Skin of body (tissue), 2 donors: ENCODE measurements around the gene ITGA2B. TPM values are rescaled to one million over a fixed set of nuclear protein-coding genes. Genes with fewer than 3 reads are reported as not detected.
"Not testable (repeated sequence)": the region's sequence is repeated elsewhere in the genome, so short reads cannot be mapped to it uniquely, and the experiment has no call there.

Experiments
- DNase-seq: peaks from one replicate; lab custom pipeline; 2025; lab: John Stamatoyannopoulos, UW
- total RNA-seq: library from RNA; depleted of rRNA; stranded (reverse); fragments of >200 nt; gene quantifications from one replicate; pipeline ENCODE4 v1.2.3, GENCODE V29; 2014

ITGA2B gene
- total RNA-seq, 1 donor from 2014 or later: 2.4 TPM

DNA sequence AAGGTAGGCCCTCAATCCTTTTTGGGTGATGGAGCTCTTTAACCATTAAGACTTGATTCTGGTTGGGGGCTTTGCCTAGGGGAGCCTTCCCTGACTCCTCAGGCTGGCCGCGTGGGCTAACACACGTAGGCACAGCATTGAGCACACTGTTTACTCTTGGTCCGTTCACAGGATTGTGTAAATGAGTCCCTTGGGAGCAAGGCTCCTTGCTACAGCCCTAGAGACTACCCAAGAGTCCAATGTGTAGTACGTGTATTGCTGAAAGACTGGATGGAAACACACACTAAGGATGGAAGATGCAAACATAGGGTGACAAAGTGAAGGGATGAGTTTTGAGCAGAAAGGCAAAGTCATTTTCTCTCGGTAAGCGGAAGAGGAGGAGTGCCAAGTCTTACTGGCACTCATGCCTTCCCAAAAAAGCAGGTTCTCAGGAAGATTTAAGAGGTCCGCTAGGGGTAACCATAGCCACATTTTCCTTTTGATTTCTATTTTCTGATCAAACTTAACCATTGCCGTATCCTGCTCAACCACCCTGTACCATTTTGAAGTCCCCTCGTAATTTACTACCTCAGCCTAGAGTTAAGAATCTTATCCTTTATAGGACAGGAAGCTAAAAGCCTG is 911 bp upstream of the ITGA2B start:
- no peak for DNase-seq

DNA sequence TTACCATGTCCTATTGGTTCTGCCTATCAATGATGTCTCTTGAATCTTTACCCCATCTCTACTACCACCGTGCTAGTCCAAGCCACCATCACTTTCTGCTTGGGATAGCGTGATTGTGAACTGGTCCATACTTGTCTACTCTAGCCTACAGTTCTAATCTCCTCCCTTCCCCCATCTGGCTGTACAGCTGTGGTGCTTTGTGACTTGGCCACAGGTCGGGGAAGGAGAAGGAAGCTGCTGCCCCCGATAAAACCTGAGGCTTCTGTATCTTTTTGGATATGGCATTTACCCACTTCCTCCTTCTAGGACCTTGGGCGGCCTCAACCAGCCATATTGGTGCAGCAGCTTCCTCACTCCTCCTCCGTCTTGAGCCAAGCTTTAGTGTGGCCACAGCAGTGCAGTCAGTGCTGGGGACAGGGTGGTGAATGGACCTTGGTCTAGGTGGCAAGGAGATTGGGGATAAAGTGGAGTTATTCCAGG is 314 bp upstream of the ITGA2B start:
- no peak for DNase-seq

DNA sequence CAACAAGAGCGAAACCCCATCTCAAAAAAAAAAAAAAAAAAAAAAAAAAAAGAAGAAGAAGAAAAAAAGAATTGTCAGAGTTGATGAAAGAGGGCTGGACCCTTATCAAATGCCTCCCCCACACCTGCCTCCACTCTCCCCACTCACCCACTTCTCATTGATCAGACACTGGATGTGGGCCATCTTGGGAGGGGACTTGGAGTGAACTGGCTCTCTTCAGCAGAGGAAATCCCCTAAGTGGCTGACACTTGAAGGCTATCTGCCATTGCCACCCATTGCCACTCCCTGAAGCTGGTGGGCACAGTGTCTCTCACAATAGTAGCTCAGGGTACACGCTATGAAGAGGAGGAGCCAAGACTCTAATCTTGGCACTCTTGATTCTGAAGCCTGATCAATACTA is 1.6 kb downstream of the ITGA2B start:
- no peak for DNase-seq

DNA sequence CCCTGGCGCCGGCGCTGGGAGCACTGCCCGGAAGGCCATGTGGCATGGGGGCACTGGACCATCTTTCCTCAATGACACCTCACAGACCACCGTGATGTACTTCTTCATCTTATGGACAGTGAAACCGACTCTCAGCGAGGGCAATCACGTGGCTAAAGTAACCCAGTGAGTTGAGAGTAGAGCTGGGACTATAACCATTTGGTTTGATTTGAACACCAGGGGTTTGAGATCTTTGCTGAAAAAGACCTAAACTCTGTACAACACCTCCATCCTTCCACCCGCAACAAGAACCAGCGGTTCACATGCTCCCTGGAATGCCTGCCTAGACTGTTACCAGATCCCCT is 3.3 kb downstream of the ITGA2B start:
- no peak for DNase-seq

DNA sequence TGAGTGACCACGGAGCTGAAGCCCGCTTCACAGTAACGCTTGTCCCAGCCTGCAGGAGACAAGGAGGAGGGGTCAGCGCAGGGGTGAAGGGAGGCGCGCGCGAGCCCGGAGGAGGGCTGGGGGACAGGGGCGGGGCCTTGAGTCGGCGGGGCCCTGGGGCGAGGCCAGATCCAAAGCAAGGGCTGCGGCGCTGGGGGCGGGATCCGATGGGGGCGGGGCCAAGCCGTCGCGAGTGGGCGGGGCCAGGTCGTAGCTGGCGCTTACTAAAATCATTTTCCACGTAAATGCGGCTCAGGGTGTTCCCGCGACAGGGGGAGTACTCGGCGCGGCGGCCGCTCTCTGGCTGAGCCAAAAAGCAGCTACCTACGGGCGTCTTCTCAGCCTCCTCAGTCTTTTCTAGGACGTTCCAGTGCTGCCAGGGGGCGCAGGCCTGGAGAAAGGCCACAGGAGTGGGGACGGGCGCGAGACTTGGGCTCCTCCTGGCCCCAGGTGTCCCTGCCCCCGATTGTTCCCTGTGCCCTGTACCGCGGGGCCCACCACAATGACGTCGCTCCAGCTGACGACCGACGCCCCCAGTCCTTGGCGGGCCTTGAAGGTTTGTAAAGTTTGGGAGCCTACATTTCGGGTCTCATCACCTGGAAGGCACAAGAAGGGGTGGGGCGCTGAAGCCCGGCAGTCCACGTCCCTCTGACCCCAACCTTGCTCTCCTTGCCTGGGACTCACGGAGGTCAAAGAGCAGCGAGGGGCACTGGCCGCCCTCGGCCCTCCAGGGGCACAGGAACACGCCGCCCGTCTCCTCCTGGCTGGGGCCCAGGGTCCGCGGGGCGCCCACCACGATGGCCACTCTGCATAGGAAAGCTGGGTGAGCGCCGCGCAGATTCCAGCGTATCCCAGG is 3.9 kb downstream of the ITGA2B start:
- DNase-seq: peak; percentile 31

DNA sequence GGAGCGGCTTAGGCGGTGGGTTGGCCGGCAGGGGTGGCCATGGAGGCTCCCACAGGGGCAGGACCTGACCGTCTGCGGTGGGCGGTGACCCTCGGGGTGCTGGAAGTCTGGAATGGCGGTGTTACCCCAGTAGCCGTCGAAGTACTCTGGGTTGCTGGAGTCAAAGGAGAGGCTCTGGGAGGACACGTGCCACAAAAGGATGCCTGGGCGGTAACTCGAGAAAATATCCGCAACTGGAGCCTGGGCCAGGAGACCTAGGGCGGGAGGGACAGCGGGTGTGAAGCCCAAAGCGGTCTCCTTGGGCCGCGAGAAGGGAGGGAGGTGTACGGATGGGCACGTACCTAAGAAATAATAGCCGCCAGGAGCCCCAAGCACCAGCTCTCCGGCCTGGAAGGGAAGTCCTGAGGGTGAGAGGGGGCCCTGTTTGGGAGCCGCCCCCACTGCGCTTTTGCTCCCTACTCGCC is 4.6 kb downstream of the ITGA2B start:
- DNase-seq: no peak

DNA sequence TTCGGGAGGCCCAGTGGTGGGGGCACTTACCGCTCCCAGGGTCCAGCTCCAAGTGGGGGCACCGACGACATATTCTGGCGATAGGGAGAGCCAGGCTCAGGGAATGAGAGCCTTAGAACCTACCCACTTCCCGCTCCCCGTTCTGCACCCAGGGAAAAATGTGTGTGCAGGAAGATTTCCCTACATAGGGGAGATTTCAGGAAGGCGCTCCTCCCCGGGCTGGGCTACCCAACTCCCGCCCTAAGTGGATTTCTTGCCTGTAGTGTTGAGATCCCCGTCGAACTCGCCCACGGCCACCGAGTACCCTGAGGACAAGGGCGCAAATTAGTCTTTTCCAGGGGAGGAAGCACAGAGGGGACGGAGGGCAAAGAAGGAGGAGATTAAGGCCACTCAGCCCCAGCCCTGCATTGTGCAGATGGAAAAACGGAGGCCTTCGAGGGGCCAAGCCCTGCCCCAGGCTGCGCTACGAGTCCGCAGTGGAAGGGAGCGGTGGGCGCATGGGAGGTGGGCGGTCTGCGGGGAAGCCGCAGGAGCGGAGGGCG is 5.1 kb downstream of the ITGA2B start:
- no peak for DNase-seq

DNA sequence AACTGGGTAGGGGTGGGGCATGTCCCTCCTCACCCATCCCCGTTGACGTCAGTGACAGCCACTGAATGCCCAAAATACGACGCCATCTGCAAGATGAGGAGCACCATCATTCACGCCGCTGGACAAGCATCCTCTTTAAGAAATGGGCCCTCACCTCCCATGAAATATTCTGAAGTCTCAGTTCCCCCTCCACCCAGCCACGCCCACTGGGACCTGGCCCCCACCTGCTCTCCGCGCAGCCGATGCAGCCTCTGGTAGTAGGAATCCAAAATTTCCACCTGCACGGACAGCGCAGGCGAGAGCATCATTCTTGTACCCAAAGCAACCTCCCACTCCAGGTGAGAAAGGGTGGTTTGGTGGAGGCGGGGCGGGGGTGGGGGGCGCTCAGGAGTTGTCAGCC is 5.6 kb downstream of the ITGA2B start:
- DNase-seq: no peak

DNA sequence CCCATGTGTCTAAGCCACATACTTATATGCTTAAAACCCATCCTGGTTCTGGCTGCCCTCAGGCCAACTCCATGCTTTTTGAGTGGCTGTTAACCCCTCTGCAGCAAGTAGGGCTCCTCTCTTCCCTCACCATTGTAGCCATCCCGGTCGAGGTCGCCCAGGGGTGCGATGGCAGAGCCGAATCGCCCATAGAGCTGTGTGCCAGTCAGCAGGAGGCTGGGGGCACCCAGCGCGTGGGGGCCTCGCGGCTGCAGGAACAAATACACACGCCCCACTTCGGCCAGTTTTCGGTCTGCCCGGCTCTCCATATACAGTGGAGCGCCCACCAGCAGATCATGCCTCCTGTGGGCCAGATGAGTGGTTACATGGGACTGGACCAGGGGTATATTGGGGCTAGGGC is 6.1 kb downstream of the ITGA2B start:
- no peak for DNase-seq

DNA sequence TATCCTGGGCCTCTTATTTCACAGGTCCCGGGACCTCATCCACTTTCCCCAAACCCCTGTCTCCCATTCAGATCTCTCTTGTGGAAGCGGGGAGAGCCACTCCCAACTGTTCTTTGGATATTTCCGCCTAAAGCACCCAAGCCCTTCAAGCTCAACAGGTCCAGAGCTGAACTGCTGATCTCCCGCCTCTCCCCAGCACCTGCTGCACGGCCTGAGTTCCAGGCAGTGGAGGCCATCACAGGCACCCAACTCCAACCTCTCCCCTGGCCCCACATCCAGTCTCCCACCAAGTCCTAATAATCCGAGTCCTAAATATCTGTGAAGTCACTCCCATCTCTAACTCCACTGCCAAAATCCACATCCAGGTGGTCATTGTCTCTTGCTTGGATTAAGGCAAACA is 6.5 kb downstream of the ITGA2B start:
- no peak for DNase-seq

DNA sequence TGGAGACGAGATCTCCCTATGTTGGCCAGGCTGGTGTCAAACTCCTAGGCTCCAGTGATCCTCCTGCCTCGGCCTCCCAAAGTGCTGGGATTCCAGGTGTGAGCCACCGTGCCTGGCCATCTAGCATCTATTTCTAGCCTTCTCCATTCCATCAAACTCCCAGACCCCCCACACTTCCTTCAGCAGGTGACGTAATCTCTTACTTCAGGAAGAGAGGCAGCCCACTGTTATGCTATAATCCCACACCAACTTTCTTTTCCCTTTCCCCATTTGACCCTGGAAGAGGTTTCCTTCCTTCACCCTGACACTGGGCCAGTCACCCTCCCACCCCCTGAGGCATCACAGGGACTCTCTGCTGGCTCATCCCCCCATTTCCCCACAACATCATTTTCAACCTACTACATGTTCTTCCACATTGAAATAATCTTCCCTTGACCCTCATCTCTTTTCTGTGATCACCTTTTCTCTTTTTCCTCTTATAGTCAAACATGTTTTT is 7.6 kb downstream of the ITGA2B start:
- DNase-seq: no peak

DNA sequence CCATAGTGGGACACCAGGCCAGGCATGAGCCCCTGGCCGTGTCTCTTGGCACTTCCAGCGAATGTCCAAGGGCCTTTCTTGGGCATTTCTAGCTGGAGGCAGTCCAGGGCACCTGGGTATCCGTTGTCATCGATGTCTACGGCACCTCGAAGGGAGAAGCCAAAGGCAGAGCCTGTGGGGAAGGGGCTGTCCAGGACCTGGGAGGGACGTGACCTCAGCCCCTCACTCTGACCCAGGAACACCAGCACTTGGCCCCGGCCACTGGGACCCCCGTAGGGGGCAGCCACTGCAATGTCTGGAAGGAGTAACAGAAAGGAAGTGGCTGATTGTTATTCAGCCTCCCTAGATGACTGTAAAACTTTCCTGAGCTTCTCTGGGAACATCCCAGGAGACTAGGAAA is 8.7 kb downstream of the ITGA2B start:
- no peak for DNase-seq

DNA sequence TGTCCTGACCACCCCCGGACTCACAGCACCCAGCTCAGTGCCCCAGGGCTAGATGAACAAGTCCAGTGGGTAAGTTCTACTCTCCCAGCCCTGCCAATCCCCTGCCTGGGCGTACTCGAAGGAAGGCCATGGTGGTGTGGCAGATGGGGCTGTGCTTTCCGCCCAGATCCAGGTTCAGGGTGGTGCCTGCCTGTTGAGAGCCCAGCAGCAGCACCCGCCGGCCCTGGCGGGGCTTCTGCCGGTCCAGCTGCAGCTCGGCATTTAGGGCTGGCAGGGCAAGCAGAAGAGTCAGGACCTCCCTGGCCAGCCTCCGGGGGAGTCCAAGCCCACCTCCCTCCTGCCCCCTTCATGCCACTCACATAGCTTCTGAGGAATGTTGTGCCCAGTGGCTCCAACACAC is 9.6 kb downstream of the ITGA2B start:
- no peak for DNase-seq

DNA sequence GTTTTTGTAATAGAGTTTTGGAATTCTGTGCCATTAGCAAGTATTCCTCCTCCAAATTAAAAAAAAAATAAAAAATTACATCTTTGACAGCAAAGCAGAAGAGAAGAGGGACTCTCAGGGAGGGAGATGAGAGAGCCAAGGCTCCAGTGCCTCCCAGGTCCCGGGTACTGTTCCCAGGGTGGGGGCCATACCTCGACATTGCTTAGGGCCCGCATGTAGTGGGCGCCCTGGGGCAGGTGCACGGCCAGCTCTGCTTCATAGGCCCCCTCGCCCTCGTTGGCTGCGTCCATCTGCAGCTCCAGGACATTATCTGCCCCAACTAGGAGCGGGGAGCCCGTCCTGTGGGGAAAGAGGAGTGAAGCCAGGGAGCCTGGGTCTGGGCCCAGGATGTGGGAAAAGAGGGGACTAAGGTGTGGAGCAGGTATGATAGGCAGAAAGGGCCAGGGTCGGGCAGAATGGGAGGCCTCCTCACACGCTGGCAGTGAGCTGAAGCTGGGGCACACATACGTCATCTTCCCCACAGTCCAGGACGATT is 11.2 kb downstream of the ITGA2B start:
- no peak for DNase-seq

DNA sequence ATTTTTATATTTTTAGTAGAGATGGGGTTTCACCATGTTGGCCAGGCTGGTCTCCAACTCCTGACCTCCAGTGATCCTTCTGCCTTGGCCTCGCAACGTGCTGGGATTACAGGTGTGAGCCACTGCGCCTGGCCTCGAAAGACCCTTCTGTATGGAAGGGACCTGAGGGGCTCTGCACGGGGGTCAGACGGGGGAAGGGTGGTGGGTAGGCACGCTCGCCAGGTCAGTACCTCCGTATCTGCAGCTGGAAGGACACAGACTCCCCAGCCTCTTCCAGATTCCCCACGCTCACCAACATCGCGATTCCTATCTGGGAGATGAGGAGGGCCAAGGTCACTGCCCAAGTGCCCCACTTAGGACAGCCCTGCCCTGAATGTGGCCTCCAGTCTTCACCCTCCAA is 12.7 kb downstream of the ITGA2B start:
- DNase-seq: no peak

DNA sequence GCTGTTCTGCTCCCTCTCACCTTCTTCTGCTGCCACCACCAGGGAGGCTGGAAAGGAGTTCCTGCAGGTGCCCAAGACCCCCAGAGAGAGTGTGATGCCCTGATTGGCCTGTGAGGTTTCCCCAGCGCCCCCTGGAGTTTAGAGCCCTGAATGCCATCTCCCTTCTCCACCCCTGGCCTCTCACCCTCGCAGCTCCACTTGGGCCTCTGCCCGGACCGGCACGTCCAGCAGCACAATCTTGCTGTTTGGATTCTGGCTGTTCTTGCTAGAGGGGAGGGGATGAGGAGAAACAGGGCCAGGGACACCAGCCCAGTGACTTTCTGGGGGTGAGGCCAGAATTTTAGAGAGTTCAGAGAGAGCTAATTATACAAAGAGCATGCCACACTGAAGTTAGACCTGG is 13.3 kb downstream of the ITGA2B start:
- DNase-seq: no peak

DNA sequence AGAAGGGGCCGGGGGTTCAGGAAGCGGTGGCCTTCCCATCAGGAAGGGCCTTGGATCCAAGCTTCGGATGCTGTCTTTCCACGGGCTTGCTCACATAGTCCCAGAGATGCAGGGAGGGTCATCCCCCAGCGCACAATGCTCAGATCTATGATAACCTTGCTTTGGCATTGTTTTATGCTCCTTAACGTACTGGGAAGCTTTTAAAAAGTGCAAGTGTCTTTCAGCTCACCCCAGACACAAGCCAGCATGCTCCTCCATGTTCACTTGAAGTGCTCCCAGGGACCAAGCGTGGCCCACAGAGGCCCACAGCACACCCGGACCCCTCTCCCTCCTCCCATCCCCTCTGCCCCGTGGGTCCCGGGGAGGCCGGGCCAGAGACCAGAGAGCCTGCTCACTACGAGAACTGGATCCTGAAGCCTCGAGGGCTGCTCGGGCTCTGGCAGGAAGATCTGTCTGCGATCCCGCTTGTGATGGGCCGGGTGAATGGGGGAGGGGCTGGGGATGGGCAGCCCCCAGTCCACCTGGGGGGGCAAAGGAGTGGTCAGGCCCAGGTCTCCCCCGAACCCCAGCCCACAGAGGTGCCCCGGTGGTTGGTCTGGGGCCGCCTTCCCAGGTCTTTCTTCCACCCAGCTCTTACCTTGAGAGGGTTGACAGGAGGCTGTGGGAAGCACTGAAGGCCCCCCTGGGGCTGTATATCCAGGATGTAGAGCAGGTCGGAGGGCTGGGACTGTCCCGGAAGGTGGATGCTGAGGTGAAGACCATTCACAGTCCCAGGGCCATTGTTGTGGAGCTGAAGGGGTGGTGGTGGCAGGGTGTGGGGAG is 14.0 kb downstream of the ITGA2B start:
- DNase-seq: no peak

DNA sequence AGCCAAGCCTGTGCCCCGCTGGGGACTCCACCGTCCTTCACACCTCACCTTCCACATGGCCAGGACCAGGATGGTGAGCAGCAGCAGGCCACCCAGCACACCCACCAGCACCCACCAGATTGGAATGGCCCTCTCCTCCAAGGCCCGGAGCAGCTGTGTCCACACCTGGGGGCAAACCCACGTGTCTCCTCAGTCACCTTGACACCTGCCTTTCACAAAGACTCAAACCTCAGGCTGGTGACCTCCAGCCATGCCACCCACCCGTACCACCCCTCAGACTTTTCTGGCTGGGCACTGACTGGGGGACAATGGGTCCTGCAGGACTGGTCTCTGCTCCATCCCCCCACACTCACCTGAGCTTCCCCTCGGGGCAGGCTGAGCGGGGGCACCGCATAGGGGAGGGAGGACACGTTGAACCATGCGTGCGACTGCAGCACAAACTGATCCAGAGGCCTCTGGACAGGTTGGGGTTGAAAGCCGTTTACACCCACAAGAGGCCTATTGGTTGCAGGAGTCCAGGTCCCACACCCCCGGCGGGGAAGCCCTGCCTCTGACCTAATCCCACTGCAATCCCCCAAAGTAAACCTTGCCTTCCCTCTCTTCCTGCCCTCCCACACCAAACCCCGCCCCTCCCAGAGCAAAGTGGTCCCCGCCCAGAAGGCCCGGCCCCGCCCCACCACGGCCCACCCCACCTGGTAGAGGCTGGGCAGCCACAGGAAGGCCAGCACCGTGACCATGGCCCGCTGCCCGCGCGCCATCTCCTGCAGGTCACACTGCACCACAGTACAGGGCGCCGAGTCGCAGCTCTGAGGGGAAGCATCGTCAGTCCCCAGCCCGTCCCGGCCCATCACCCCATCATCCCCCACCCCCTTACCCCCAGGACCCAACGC is 14.9 kb downstream of the ITGA2B start:
- DNase-seq: no peak

DNA sequence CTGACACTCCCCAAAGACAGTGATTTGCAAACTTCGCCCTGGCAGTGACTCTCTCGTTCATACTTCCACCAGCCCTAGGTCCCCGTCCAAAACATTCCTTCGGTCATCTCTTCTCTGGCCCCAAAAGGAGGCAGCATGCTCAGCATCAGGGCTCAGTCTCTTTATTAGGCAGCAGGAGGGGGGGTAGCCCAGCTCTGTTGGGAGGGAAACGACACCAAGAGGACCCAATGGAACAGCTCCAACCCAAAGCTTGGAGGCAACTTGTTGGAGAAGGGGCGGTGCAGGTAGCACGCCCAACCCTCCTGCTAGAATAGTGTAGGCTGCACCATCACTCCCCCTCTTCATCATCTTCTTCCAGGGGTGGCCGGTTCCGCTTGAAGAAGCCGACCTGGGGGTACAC is 17.4 kb downstream of the ITGA2B start:
- no peak for DNase-seq

DNA sequence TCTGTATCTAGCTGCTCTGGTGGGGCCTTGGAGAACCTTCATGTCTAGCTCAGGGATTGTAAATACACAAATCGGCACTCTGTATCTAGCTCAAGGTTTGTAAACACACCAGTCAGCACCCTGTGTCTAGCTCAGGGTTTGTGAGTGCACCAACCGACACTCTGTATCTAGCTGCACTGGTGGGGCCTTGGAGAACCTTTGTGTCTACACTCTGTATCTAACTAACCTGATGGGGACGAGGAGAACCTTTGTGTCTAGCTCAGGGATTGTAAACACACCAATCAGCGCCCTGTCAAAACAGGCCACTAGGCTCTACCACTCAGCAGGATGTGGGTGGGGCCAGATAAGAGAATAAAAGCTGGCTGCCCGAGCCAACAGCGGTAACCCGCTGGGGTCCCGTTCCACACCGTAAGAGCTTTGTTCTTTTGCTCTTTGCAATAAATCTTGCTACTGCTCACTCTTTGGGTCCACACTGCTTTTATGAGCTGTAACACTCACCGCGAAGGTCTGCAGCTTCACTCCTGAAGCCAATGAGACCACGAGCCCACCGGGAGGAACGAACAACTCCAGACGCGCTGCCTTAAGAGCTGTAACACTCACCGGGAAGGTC is 19.9 kb downstream of the ITGA2B start:
- DNase-seq: not testable (repeated sequence)
